ENCODE data around the gene KCNA3. TPM values are rescaled to one million over a fixed set of nuclear protein-coding genes. Genes with fewer than 3 reads are reported as not detected.

KCNA3 gene
- total and polyA plus RNA-seq, 2 of the 8 experiments (the other 6 are each of a cell fraction or from before 2014, with no cell fraction given) = 0.95 to 1.1 TPM

GRCh38 chr1:110707232-110707631 lies 32.5 kb upstream of the KCNA3 start (continued):
- no peak for TF ChIP-seq POLR2AphosphoS5 (IDR thresholded peaks at IDR 0.05; ENCODE audit: low read depth, low read length)
- no peak for TF ChIP-seq GTF2F1 (IDR thresholded peaks at IDR 0.05; ENCODE audit: borderline replicate concordance, low read depth, low read length)
- TF ChIP-seq CEBPB (IDR thresholded peaks at IDR 0.05; ENCODE audit: low read depth, low read length) = no peak
- TF ChIP-seq TAF1 (IDR thresholded peaks at IDR 0.05; ENCODE audit: low read depth, low read length) = no peak
- TF ChIP-seq ASH2L (IDR thresholded peaks at IDR 0.05; ENCODE audit: low read length) = no peak
